ENCODE results near the gene IRF2BP1.

DNA sequence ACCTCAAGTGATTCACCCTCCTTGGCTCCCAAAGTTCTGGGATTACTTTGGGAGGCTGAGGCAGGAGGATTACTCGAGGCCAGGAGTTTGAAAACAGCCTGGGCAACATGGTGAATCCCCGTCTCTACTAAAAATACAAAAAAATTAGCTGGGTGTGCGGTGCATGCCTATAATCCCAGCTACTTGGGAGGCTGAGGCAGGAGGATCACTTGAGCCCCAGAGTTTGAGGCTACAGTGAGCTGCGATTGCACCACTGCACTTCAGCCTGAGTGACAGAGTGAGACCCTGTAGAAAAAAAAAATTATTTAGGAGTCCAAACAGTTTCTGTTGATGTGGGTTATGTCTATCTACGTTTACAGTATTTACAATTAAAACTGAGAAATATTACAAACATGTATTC lies 15.1 kb downstream of the IRF2BP1 start:
- TF ChIP-seq, protein P1, sequence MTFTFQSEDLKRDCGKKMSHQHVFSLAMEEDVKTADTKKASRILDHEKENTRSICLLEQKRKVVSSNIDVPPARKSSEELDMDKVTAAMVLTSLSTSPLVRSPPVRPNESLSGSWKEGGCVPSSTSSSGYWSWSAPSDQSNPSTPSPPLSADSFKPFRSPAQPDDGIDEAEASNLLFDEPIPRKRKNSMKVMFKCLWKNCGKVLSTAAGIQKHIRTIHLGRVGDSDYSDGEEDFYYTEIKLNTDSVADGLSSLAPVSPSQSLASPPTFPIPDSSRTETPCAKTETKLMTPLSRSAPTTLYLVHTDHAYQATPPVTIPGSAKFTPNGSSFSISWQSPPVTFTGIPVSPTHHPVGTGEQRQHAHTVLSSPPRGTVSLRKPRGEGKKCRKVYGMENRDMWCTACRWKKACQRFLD (CRISPR knock-in tag; IDR thresholded peaks at IDR 0.05; ENCODE audit: borderline replicate concordance) = no peak
- TF ChIP-seq POLR2A (IDR thresholded peaks at IDR 0.05; ENCODE audit: insufficient read depth in 1 of 2, low read depth in 2 of 2, low read length in 2 of 2) (no peak), RFX5 (IDR thresholded peaks at IDR 0.05; ENCODE audit: low read depth, low read length) (no peak), CREM (IDR thresholded peaks at IDR 0.05) (no peak), CREM (CRISPR knock-in tag; IDR thresholded peaks at IDR 0.05) (no peak), YY1 (IDR thresholded peaks at IDR 0.05; ENCODE audit: insufficient read depth, insufficient replicate concordance, low read depth, low read length) (no peak)
- TF ChIP-seq, protein P2, sequence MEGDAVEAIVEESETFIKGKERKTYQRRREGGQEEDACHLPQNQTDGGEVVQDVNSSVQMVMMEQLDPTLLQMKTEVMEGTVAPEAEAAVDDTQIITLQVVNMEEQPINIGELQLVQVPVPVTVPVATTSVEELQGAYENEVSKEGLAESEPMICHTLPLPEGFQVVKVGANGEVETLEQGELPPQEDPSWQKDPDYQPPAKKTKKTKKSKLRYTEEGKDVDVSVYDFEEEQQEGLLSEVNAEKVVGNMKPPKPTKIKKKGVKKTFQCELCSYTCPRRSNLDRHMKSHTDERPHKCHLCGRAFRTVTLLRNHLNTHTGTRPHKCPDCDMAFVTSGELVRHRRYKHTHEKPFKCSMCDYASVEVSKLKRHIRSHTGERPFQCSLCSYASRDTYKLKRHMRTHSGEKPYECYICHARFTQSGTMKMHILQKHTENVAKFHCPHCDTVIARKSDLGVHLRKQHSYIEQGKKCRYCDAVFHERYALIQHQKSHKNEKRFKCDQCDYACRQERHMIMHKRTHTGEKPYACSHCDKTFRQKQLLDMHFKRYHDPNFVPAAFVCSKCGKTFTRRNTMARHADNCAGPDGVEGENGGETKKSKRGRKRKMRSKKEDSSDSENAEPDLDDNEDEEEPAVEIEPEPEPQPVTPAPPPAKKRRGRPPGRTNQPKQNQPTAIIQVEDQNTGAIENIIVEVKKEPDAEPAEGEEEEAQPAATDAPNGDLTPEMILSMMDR (CRISPR knock-in tag; IDR thresholded peaks at IDR 0.05) = no peak

All from HepG2 (cell line).